SH-SY5Y (cell line): ENCODE measurements around the gene ATP8A2.

Experiments used
- GATA2 ChIP-seq: IDR thresholded peaks from 2 replicates; pipeline ENCODE4 v1.6.1; 2011; ENCODE audit warnings: mild to moderate bottlenecking, low read depth, low read length
- GATA3 ChIP-seq: IDR thresholded peaks from 2 replicates; pipeline ENCODE4 v1.6.1; 2011; ENCODE audit warnings: low read depth, mild to moderate bottlenecking, low read length, moderate library complexity

DNA sequence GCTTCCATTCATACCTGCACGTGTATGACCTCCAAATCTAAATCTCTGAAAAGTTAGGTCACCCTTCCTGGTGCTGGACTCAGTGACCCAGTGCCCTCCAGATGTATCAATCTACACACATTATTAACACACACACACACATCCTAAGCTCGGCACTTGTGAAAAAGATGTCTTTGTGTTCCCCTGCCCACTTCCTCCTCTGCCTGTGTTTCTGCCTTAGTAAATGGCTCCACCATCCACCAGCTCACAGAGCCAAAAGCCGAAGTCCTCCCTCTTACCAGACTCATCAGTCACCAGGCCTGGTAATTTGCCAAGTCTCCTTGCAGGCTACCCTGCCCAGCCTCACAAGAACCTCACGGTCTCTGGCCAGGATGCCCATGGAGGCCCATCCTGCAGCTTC lies 548.5 kb downstream of the ATP8A2 start:
- TF ChIP-seq GATA2 (no peak), GATA3 (no peak)
